DOHH2 (cell line): Measurements from ENCODE around the gene SORL1.

Experiments
- H3F3A ChIP-seq: fragments of 200-600 bp; sonication (generic), shearing (Covaris generic); 2 replicates; pipeline ENCODE4 v1.6.0; 2016; ENCODE audit warnings: antibody characterized with exemption, mild to moderate bottlenecking; ENCODE audit not compliant: control insufficient read depth, insufficient read depth
- H3K27ac ChIP-seq: fragments of 200-600 bp; sonication (generic); 2 replicates; pipeline ENCODE4 v1.5.1; 2014; ENCODE audit warnings: low read depth, mild to moderate bottlenecking, low read length, moderate library complexity
- H3K27me3 ChIP-seq: fragments of 200-600 bp; sonication (generic); 2 replicates; pipeline ENCODE4 v1.6.1; 2014; ENCODE audit warnings: mild to moderate bottlenecking, low read length, mixed read lengths; ENCODE audit not compliant: control insufficient read depth
- H3K36me3 ChIP-seq: fragments of 200-600 bp; sonication (generic); 2 replicates; pipeline ENCODE4 v1.6.1; 2014; ENCODE audit warnings: mild to moderate bottlenecking, low read length, moderate library complexity, mixed read lengths; ENCODE audit not compliant: control insufficient read depth
- H3K4me1 ChIP-seq: fragments of 200-600 bp; sonication (generic); 2 replicates; pipeline ENCODE4 v1.6.1; 2014; ENCODE audit warnings: mild to moderate bottlenecking, low read length, mixed read lengths; ENCODE audit not compliant: control insufficient read depth
- H3K4me2 ChIP-seq: fragments of 200-600 bp; sonication (generic); 2 replicates; pipeline ENCODE4 v1.6.0; 2014; ENCODE audit warnings: mild to moderate bottlenecking, low read length, moderate library complexity
- H3K4me3 ChIP-seq: fragments of 200-600 bp; sonication (generic); 2 replicates; pipeline ENCODE4 v1.5.1; 2014; ENCODE audit warnings: mild to moderate bottlenecking, low read length, mixed read lengths
- H3K79me2 ChIP-seq: fragments of 200-600 bp; sonication (generic); 2 replicates; pipeline ENCODE4 v1.6.1; 2014; ENCODE audit warnings: mild to moderate bottlenecking, low read length, mixed read lengths; ENCODE audit not compliant: control insufficient read depth
- H3K9me2 ChIP-seq: fragments of 200-600 bp; sonication (generic); replicated peaks from 2 replicates; pipeline ENCODE4 v1.6.1; 2014; ENCODE audit warnings: mild to moderate bottlenecking, low read length, mixed read lengths; ENCODE audit not compliant: control insufficient read depth
- H3K9me3 ChIP-seq: fragments of 200-600 bp; sonication (generic); 2 replicates; pipeline ENCODE4 v1.6.1; 2014; ENCODE audit warnings: antibody characterized with exemption, low read length, mixed read lengths; ENCODE audit not compliant: control insufficient read depth, insufficient read depth
- H4K20me1 ChIP-seq: fragments of 200-600 bp; sonication (generic); 2 replicates; pipeline ENCODE4 v1.6.0; 2014; ENCODE audit warnings: low read depth, mild to moderate bottlenecking, antibody characterized with exemption, low read length, moderate library complexity; ENCODE audit not compliant: control insufficient read depth, insufficient read depth
- CTCF ChIP-seq: fragments of 200-600 bp; sonication (generic); IDR thresholded peaks from one replicate; pipeline ENCODE4 v1.5.1; 2014; ENCODE audit warnings: antibody characterized with exemption, mild to moderate bottlenecking, low read depth, low read length; ENCODE audit not compliant: poor library complexity, severe bottlenecking
- EZH2phosphoT487 ChIP-seq: fragments of 200-600 bp; sonication (generic); IDR thresholded peaks from 2 replicates; pipeline ENCODE4 v1.6.1; 2017; ENCODE audit warnings: borderline replicate concordance, mild to moderate bottlenecking, antibody characterized with exemption, low read length, moderate library complexity, mixed read lengths

Gene SORL1

GRCh38 chr11:121589946-121590537 lies 137.9 kb downstream of the SORL1 start:
- Histone ChIP-seq H3F3A (peaks cover 34% of the 10 kb centered on the region), H3K9me2 (no peaks in the 10 kb centered on the region), H3K79me2 (peaks cover 58% of the 10 kb centered on the region), H3K4me2 (peak overlapping the region; percentile 82), H3K27ac (peak overlapping the region; percentile 94), H4K20me1 (no peaks in the 10 kb centered on the region), H3K4me1 (peaks cover 66% of the 10 kb centered on the region), H3K27me3 (no peaks in the 10 kb centered on the region), H3K9me3 (no peaks in the 10 kb centered on the region), H3K36me3 (peaks cover 100% of the 10 kb centered on the region), H3K4me3 (peak overlapping the region; percentile 67)
- TF ChIP-seq EZH2phosphoT487 (no peak), CTCF (no peak)

GRCh38 chr11:121590772-121591404 lies 138.8 kb downstream of the SORL1 start:
- no peaks in the 10 kb centered on the region for H3K9me3 ChIP-seq
- peaks cover 100% of the 10 kb centered on the region for H3K36me3 ChIP-seq
- peaks cover 61% of the 10 kb centered on the region for H3K79me2 ChIP-seq
- peak overlapping the region; percentile 82 for H3K4me2 ChIP-seq
- no peaks in the 10 kb centered on the region for H3K27me3 ChIP-seq
- H3K4me1 ChIP-seq = peaks cover 62% of the 10 kb centered on the region
- TF ChIP-seq CTCF = no peak
- no peak for TF ChIP-seq EZH2phosphoT487
- peaks cover 34% of the 10 kb centered on the region for H3F3A ChIP-seq
- H3K9me2 ChIP-seq = no peaks in the 10 kb centered on the region
- H4K20me1 ChIP-seq = no peaks in the 10 kb centered on the region
- peak overlapping the region; percentile 94 for H3K27ac ChIP-seq
- H3K4me3 ChIP-seq = peak overlapping the region; percentile 67

- H3K79me2 ChIP-seq = peaks cover 66% of the 10 kb centered on the region
- peak overlapping the region; percentile 94 for H3K27ac ChIP-seq
- no peaks in the 10 kb centered on the region for H3K9me2 ChIP-seq
- no peaks in the 10 kb centered on the region for H3K27me3 ChIP-seq
- H3K9me3 ChIP-seq = no peaks in the 10 kb centered on the region
- peak overlapping the region; percentile 67 for H3K4me3 ChIP-seq
- H3K4me2 ChIP-seq = peak overlapping the region; percentile 82
- no peaks in the 10 kb centered on the region for H4K20me1 ChIP-seq
- TF ChIP-seq CTCF (peak; percentile 79), EZH2phosphoT487 (no peak)
- H3K4me1 ChIP-seq = peaks cover 55% of the 10 kb centered on the region
- peaks cover 100% of the 10 kb centered on the region for H3K36me3 ChIP-seq
- H3F3A ChIP-seq = peaks cover 34% of the 10 kb centered on the region
These were observed 139.4 kb downstream of the SORL1 start for GRCh38 chr11:121591405-121592033.
